ENCODE measurements around the gene LIMCH1. TPM values are rescaled to one million over a fixed set of nuclear protein-coding genes. Genes with fewer than 3 reads are reported as not detected.

Gene LIMCH1
- total RNA-seq, 1 donor from 2014 or later: not detected

DNA sequence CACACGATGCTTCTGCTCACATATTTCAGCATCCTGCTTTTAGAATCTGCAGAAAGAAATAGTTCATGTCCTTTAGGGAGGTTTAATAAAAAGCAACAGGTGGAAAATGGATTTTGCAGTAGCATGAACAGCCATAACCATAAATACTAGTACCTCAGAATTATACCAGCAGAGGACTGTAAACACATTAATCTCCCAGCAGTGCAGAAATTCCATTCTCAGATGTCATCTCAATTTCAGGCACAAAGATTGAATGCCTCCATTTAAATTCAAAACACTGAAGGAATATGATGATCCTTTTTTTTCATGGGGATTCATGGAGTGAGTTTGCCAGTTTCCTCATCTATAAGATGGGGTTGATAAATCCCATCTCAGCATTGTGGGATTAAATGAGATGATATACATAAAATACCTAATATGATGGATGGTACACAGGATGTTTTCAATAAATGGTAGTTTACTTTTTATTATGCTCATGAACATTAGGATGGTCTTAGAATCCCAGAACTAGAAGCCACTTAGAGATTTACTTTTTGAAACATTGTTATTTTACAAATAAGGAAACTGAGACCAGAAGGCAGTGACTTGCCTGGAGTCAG is 566 bp upstream of the LIMCH1 start:
- no peaks in the 10 kb centered on the region for H3K36me3 Mint-ChIP-seq (ENCODE audit: low read depth)
- H3K9me3 Mint-ChIP-seq: no peaks in the 10 kb centered on the region
- H3K27ac Mint-ChIP-seq: no peak overlapping the region
- intact Hi-C loops (cut with micrococcal nuclease): no loop called here
- DNase-seq: no peak
- no peaks in the 10 kb centered on the region for H3K4me1 Mint-ChIP-seq
- no peak overlapping the region for H3K4me3 Mint-ChIP-seq
- H3K27me3 Mint-ChIP-seq: no peaks in the 10 kb centered on the region

GRCh38 chr4:41538887-41539498 is 1.0 kb downstream of the LIMCH1 start:
- intact Hi-C loops (cut with micrococcal nuclease): no loop called here
- Mint-ChIP-seq H3K36me3 (ENCODE audit: low read depth) (no peaks in the 10 kb centered on the region), H3K9me3 (no peaks in the 10 kb centered on the region), H3K27ac (no peak overlapping the region), H3K27me3 (no peaks in the 10 kb centered on the region), H3K4me1 (no peaks in the 10 kb centered on the region), H3K4me3 (no peak overlapping the region)
- DNase-seq: no peak

DNA sequence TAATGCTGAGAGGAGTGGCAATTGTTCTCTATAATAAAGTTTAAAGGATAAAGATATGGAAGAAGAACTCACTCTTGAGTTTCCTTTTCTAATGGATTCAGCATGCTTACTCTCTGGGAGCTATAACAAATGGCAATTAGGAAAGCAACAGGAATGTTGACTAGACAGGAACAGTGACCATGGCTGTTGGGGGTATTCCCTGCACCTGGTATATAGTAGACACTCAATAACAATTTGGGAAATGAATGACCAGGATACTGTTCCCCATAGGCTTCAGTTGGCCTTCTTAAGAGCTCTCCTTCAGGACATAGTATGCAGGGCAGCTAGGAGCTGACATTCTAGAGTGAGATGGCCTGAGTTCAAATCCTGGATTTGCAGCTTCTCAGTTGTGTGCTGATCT is 1.8 kb downstream of the LIMCH1 start:
- H3K9me3 Mint-ChIP-seq: no peaks in the 10 kb centered on the region
- no peak overlapping the region for H3K4me3 Mint-ChIP-seq
- intact Hi-C loops (cut with micrococcal nuclease): no loop called here
- H3K4me1 Mint-ChIP-seq: no peaks in the 10 kb centered on the region
- no peaks in the 10 kb centered on the region for H3K36me3 Mint-ChIP-seq (ENCODE audit: low read depth)
- DNase-seq: no peak
- H3K27ac Mint-ChIP-seq: no peak overlapping the region
- no peaks in the 10 kb centered on the region for H3K27me3 Mint-ChIP-seq

- Mint-ChIP-seq H3K4me3 (no peak overlapping the region), H3K36me3 (ENCODE audit: low read depth) (no peaks in the 10 kb centered on the region), H3K27ac (no peak overlapping the region), H3K4me1 (no peaks in the 10 kb centered on the region), H3K9me3 (no peaks in the 10 kb centered on the region), H3K27me3 (no peaks in the 10 kb centered on the region)
- intact Hi-C loops (cut with micrococcal nuclease): no loop called here
- DNase-seq: no peak
Observed at GRCh38 chr4:41540687-41541086, 2.7 kb downstream of the LIMCH1 start.

GRCh38 chr4:41541687-41542094 is 3.7 kb downstream of the LIMCH1 start:
- H3K4me1 Mint-ChIP-seq: no peaks in the 10 kb centered on the region
- intact Hi-C loops (cut with micrococcal nuclease): no loop called here
- no peak overlapping the region for H3K27ac Mint-ChIP-seq
- no peak overlapping the region for H3K4me3 Mint-ChIP-seq
- no peaks in the 10 kb centered on the region for H3K9me3 Mint-ChIP-seq
- no peaks in the 10 kb centered on the region for H3K27me3 Mint-ChIP-seq
- H3K36me3 Mint-ChIP-seq (ENCODE audit: low read depth): no peaks in the 10 kb centered on the region
- DNase-seq: no peak

DNA sequence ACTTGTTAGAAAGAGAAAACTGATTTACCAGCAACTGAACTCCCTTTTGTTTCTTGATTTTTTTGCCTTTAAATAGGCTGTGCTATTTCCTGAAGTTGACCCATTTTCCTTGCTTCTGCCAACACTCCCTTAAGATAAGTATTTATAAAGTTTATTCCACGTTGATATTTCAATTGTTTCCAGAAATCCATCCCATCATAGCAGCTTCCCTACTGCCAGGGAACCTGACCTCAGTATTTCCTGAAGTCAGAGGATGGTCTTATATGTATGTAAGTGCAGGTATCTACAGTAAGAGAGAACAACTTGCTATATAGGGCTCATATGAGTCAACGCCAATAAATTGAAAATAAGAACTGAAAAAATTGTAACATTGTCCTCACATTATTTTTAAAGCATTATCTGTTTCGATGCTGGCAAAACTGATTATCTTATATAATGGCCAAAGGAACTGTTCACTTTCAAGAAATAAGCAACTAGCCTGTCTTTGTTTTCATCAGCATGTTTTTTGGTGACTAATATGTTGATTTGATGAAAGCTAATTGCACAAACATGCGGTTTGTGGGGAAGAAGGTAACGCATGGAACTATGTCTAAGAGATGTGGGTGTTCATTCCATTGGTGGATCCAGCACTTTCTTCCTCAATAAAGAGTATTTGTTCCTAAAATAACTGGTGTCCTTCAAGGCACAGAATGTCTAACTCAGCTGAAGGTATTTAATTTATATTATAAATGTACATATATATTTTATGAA is 4.7 kb downstream of the LIMCH1 start:
- Mint-ChIP-seq H3K27ac (no peak overlapping the region), H3K9me3 (no peaks in the 10 kb centered on the region), H3K4me3 (no peak overlapping the region), H3K27me3 (no peaks in the 10 kb centered on the region), H3K4me1 (no peaks in the 10 kb centered on the region), H3K36me3 (ENCODE audit: low read depth) (no peaks in the 10 kb centered on the region)
- no peak for DNase-seq
- intact Hi-C loops (cut with micrococcal nuclease): no loop called here

DNA sequence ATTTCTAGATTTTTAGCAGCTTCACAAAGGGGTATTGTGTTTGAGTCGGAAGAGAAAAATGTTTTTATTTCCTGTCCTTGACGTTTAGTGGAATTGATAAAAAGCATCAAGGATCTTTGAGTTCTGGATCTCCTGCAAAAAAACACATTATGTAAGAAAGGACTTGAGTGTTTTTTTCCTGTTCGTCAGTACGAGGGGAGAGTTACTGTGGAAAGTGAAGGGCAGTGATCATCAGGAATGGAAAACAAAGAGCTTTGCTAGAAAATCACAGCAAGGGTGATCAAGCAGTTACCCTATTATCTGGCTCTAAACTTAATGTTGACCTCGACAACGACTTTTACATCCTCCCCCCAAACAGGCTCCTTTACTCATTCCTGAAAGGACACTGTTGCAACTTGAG is 7.3 kb downstream of the LIMCH1 start:
- intact Hi-C loops (cut with micrococcal nuclease): no loop called here
- no peaks in the 10 kb centered on the region for H3K4me1 Mint-ChIP-seq
- no peak for DNase-seq
- no peaks in the 10 kb centered on the region for H3K27me3 Mint-ChIP-seq
- H3K36me3 Mint-ChIP-seq (ENCODE audit: low read depth): no peaks in the 10 kb centered on the region
- H3K4me3 Mint-ChIP-seq: no peak overlapping the region
- H3K27ac Mint-ChIP-seq: no peak overlapping the region
- no peaks in the 10 kb centered on the region for H3K9me3 Mint-ChIP-seq

DNA sequence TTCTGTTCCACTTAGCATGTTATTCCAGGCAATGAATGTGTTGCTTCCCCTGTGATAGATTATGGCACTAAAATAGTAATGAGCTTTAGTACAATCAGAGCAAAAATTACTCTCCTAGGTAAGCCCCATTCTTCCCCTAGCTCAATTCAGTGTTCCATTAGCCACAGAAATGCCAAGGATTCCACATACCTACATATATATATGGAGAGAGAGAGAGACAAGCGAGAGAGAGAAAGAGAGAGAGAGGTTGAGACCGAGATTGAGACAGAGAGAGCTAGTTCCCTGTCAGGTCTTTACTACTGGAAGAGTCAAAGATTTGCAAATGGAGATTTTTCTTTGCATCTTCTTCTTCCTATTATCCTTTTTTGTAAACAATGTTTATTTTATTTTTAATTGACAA is 8.7 kb downstream of the LIMCH1 start:
- Mint-ChIP-seq H3K4me3 (no peak overlapping the region), H3K36me3 (ENCODE audit: low read depth) (no peaks in the 10 kb centered on the region), H3K9me3 (no peaks in the 10 kb centered on the region), H3K27me3 (no peaks in the 10 kb centered on the region), H3K4me1 (no peaks in the 10 kb centered on the region), H3K27ac (no peak overlapping the region)
- no peak for DNase-seq
- intact Hi-C loops (cut with micrococcal nuclease): no loop called here

DNA sequence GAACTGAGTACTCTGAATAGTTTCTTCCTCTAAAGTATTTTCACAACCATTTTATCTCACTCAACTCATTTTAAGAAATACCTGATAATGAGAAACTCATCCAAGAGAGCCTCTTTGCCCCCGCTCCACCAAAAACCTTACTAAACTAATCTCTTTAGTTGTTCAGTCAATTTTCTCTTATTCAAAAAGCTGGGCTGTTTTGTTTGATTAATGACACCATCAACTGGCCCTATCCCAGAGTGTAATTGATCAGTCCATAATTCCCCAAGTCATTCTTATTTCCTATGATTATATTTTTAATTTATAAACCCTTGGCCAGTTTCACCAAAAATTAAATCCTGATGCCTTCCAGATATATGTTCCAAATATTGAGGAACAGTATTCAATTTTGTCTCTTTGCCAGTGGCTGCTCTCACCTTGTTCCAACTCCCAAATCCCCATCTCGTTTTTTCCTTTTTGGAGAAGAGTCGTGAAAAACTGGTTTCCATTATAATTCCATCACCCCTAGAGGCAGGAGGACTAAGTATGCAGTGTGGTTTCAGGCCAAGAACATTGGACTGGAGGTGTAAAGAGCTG is 10.4 kb downstream of the LIMCH1 start:
- H3K4me3 Mint-ChIP-seq: no peak overlapping the region
- H3K27ac Mint-ChIP-seq: no peak overlapping the region
- intact Hi-C loops (cut with micrococcal nuclease): no loop called here
- no peaks in the 10 kb centered on the region for H3K9me3 Mint-ChIP-seq
- H3K27me3 Mint-ChIP-seq: no peaks in the 10 kb centered on the region
- H3K36me3 Mint-ChIP-seq (ENCODE audit: low read depth): no peaks in the 10 kb centered on the region
- no peaks in the 10 kb centered on the region for H3K4me1 Mint-ChIP-seq
- DNase-seq: no peak

DNA sequence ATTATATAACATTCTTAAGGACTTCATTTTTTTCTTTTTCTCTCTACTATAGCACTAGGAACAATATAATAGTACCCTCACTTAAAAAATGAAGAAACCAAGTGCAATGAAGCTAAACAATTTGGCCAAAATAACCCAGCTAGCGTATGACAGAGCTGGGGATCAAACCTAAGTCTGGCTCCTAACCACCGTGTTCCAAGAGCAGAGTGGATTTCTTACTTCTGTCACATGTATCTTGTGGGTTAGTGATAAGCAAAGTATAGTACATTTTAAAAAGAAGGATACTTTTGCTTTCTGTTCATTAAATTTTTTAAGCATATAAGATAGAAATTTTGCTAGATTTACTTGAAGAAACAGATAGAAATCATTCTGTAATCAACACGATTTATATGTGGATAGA is 11.5 kb downstream of the LIMCH1 start:
- H3K4me1 Mint-ChIP-seq: no peaks in the 10 kb centered on the region
- no peak overlapping the region for H3K27ac Mint-ChIP-seq
- no peak for DNase-seq
- H3K4me3 Mint-ChIP-seq: no peak overlapping the region
- no peaks in the 10 kb centered on the region for H3K36me3 Mint-ChIP-seq (ENCODE audit: low read depth)
- H3K9me3 Mint-ChIP-seq: no peaks in the 10 kb centered on the region
- H3K27me3 Mint-ChIP-seq: no peaks in the 10 kb centered on the region
- intact Hi-C loops (cut with micrococcal nuclease): no loop called here

- H3K9me3 Mint-ChIP-seq: no peaks in the 10 kb centered on the region
- intact Hi-C loops (cut with micrococcal nuclease): no loop called here
- no peaks in the 10 kb centered on the region for H3K36me3 Mint-ChIP-seq (ENCODE audit: low read depth)
- no peaks in the 10 kb centered on the region for H3K4me1 Mint-ChIP-seq
- no peak overlapping the region for H3K4me3 Mint-ChIP-seq
- H3K27me3 Mint-ChIP-seq: no peaks in the 10 kb centered on the region
- no peak overlapping the region for H3K27ac Mint-ChIP-seq
- DNase-seq: no peak
Observed at GRCh38 chr4:41550308-41550707, 12.4 kb downstream of the LIMCH1 start.

DNA sequence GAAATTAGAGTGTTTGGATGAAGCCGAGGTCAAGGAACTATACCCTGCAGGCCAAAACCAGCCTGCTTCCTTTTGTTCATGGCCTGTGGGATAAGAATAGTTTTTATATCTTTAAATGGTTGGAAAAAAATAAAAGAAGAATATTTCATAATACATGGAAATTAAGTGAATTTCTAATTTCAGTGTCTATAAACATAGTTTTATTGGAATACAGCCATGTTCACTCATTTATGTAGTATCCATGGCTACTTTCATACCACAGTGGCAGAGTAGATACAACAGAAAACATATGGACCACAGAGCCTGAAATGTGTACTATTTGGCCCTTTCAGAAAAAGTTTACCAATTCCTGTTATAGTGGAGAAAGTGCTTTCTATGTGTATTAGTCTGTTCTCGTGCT is 13.6 kb downstream of the LIMCH1 start:
- no peaks in the 10 kb centered on the region for H3K4me1 Mint-ChIP-seq
- DNase-seq: no peak
- H3K4me3 Mint-ChIP-seq: no peak overlapping the region
- H3K9me3 Mint-ChIP-seq: no peaks in the 10 kb centered on the region
- no peaks in the 10 kb centered on the region for H3K36me3 Mint-ChIP-seq (ENCODE audit: low read depth)
- intact Hi-C loops (cut with micrococcal nuclease): no loop called here
- no peak overlapping the region for H3K27ac Mint-ChIP-seq
- no peaks in the 10 kb centered on the region for H3K27me3 Mint-ChIP-seq

GRCh38 chr4:41554905-41555304 is 16.9 kb downstream of the LIMCH1 start:
- Mint-ChIP-seq H3K27ac (no peak overlapping the region), H3K36me3 (ENCODE audit: low read depth) (no peaks in the 10 kb centered on the region), H3K4me3 (no peak overlapping the region), H3K4me1 (no peaks in the 10 kb centered on the region), H3K9me3 (no peaks in the 10 kb centered on the region), H3K27me3 (no peaks in the 10 kb centered on the region)
- no peak for DNase-seq
- intact Hi-C loops (cut with micrococcal nuclease): no loop called here

DNA sequence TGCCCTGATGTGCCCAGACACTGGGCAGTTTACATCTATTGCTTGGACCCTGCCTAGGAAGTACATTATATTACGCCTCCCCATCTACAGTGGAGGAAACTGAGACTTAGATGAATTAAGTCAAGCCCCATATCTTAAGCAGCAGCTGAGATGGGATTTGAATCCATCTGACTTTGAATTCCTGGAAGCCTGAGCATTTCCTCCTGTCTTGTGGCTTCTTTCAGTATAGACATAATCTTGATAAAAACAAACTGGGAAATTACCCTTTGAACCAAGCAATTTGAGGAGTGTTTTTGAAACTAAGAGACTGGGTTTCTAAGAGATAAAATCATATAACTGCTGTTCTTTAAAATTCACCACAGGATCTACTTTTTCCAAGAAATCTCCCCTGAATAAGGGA is 18.6 kb downstream of the LIMCH1 start:
- no peak overlapping the region for H3K4me3 Mint-ChIP-seq
- H3K36me3 Mint-ChIP-seq (ENCODE audit: low read depth): no peaks in the 10 kb centered on the region
- no peak overlapping the region for H3K27ac Mint-ChIP-seq
- H3K27me3 Mint-ChIP-seq: no peaks in the 10 kb centered on the region
- no peak for DNase-seq
- H3K9me3 Mint-ChIP-seq: no peaks in the 10 kb centered on the region
- no peaks in the 10 kb centered on the region for H3K4me1 Mint-ChIP-seq
- intact Hi-C loops (cut with micrococcal nuclease): no loop called here
